Astrocyte of the spinal cord (primary cell): Measurements from ENCODE around the gene POLD2.

Experiments used
- DNase-seq: peaks from one replicate; pipeline ENCODE4 v3.0.0; 2011; ENCODE audit warnings: low read depth, low spot score
- H3K4me3 ChIP-seq: 2 replicates; pipeline ENCODE4 v1.5.1; 2011; ENCODE audit warnings: low read depth, mild to moderate bottlenecking, low read length, moderate library complexity
- CTCF ChIP-seq: IDR thresholded peaks from 2 replicates; pipeline ENCODE4 v1.5.1; 2012; ENCODE audit warnings: low read depth, mild to moderate bottlenecking, low read length, inconsistent platforms
- in situ Hi-C: cut with HindIII; loops from 2 replicates; pipeline ENCODE4 v1.10.0; 2017; ENCODE audit warnings: low sequenced_read_pairs

The POLD2 gene

DNA sequence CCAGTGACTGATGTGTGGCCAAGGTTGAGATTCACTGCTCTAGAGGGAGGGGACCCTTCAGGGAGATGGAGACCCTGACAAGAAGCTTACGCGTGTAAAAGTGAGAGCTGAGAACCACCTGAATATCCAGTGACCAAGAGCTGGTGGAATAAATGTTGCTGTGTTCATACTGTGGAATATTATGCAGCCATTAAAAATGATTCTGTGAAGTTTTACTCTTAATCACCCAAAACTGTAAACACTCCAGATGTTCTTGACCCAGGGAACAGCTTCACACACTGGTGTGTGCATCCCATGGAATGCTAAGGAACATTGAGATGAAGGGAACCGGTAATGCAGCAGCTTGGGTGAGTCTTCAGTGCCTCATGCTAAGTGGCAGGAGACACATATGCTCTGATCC lies 36.7 kb downstream of the POLD2 start:
- no peak for DNase-seq
- TF ChIP-seq CTCF, result no peak
- no peak overlapping the region for H3K4me3 ChIP-seq
- in situ Hi-C loops, result no loop called here

- in situ Hi-C loops, result no loop called here
- H3K4me3 ChIP-seq, result no peak overlapping the region
- no peak for DNase-seq
- TF ChIP-seq CTCF, result peak; percentile 5
Observed at GRCh38 chr7:44085546-44085945, 37.8 kb downstream of the POLD2 start.

- DNase-seq, result peak; percentile 40
- in situ Hi-C loops, result no loop called here
- H3K4me3 ChIP-seq, result no peak overlapping the region
- TF ChIP-seq CTCF, result no peak
Observed at GRCh38 chr7:44084701-44085100, 38.6 kb downstream of the POLD2 start.

- no peak for TF ChIP-seq CTCF
- no peak overlapping the region for H3K4me3 ChIP-seq
- no peak for DNase-seq
- in situ Hi-C loops, result no loop called here
Observed at GRCh38 chr7:44083796-44084195, 39.6 kb downstream of the POLD2 start.

GRCh38 chr7:44082541-44083207 lies 40.7 kb downstream of the POLD2 start:
- H3K4me3 ChIP-seq, result peak overlapping the region; percentile 75
- in situ Hi-C loops, result no loop called here
- DNase-seq, result peak; percentile 99
- TF ChIP-seq CTCF, result no peak

DNA sequence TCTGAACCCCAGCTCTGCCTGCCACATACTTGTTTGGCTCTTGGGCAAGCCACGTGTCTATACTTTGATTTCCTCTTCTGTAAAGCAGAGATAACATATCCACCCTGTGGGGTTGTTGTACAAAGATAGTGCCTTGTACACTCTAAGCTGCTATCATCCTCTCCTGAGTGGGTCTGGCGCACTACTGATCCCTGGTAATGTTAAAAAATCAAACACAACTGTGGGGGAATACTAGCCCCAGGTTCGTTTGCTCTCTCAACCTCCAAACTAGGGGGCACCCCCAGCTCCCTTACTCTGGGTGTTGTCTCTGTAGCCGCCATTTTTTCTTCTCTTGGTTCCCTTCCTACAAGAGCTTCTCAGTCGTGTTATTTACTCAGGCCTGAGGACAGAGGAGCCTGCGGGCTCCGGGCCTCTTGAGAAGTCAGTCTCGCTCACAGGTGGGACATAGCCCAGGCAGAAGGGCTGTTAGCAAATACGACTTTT lies 42.0 kb downstream of the POLD2 start:
- peak overlapping the region; percentile 75 for H3K4me3 ChIP-seq
- no peak for TF ChIP-seq CTCF
- in situ Hi-C loops, result no loop called here
- no peak for DNase-seq
